Measurements from ENCODE around the gene ACTN4. TPM values are rescaled to one million over a fixed set of nuclear protein-coding genes. Genes with fewer than 3 reads are reported as not detected.
"Not testable (repeated sequence)": the region's sequence is repeated elsewhere in the genome, so short reads cannot be mapped to it uniquely, and the experiment has no call there.

ACTN4 gene
- total RNA-seq, 4 donors from 2014 or later = 191 to 479 (median 365) TPM

GRCh38 chr19:38629568-38629967 is 17.9 kb upstream of the ACTN4 start:
- no peak for DNase-seq
- WGBS, 2 donors = 96 to 100% methylated on average over 6 of the region's 6 CpGs
- Histone ChIP-seq H3K4me1 (no peaks in the 10 kb centered on the region), H3K9me3 (no peaks in the 10 kb centered on the region), H3K27ac (no peak overlapping the region), H3K27me3 (no peaks in the 10 kb centered on the region), H3K36me3 (peaks cover 49 to 55% of the 10 kb centered on the region in 2 donors), H3K4me3 (replicated peaks in 1 of 3) (no peak overlapping the region)
- intact Hi-C loops (cut with DNase I) = no loop called here
- TF ChIP-seq CTCF (IDR thresholded peaks at IDR 0.05) (no peak), POLR2A (IDR thresholded peaks at IDR 0.05) (no peak)

GRCh38 chr19:38631301-38631700 is 16.1 kb upstream of the ACTN4 start:
- WGBS, 2 donors = 71 to 74% methylated on average over 11 of the region's 11 CpGs
- H3K27me3 ChIP-seq; H3K4me3 ChIP-seq (replicated peaks in 1 of 3); H3K4me1 ChIP-seq; H3K27ac ChIP-seq; DNase-seq; H3K9me3 ChIP-seq: not testable (repeated sequence)
- peaks cover 42 to 46% of the 10 kb centered on the region in 2 donors for H3K36me3 ChIP-seq
- intact Hi-C loops (cut with DNase I) = loop anchor here (10.0 kb wide), 2 partner anchors 86 to 294 kb away; no protein-coding TSS in a partner anchor

GRCh38 chr19:38631811-38632475 is 15.5 kb upstream of the ACTN4 start:
- peaks cover 35 to 40% of the 10 kb centered on the region in 2 donors for H3K36me3 ChIP-seq
- H3K9me3 ChIP-seq; H3K4me3 ChIP-seq (replicated peaks in 1 of 3); H3K4me1 ChIP-seq; H3K27ac ChIP-seq; DNase-seq; H3K27me3 ChIP-seq: not testable (repeated sequence)
- 76 to 78% methylated on average over 7 of the region's 7 CpGs for WGBS, 2 donors
- intact Hi-C loops (cut with DNase I) = loop anchor here (10.0 kb wide), 2 partner anchors 87 to 293 kb away; no protein-coding TSS in a partner anchor

GRCh38 chr19:38632476-38633213 is 14.8 kb upstream of the ACTN4 start:
- H3K27ac ChIP-seq = no peak overlapping the region
- H3K36me3 ChIP-seq = peaks cover 28 to 35% of the 10 kb centered on the region in 2 donors
- intact Hi-C loops (cut with DNase I) = loop anchor here (10.0 kb wide), 2 partner anchors 88 to 292 kb away; no protein-coding TSS in a partner anchor

GRCh38 chr19:38634757-38635482 is 12.5 kb upstream of the ACTN4 start:
- peak overlapping the region in 1 of 3 donors; percentile 21 for H3K27ac ChIP-seq
- peaks cover 0 to 10% of the 10 kb centered on the region in 2 donors for H3K4me1 ChIP-seq
- H3K27me3 ChIP-seq = no peaks in the 10 kb centered on the region
- TF ChIP-seq CTCF (IDR thresholded peaks at IDR 0.05) = peak; percentile 75 to 95 (median 90)
- TF ChIP-seq POLR2A (IDR thresholded peaks at IDR 0.05) = no peak
- H3K36me3 ChIP-seq = peaks cover 12 to 22% of the 10 kb centered on the region in 2 donors
- peak; percentile 63 to 73 for DNase-seq
- intact Hi-C loops (cut with DNase I) = loop anchor here (2.0 to 10.0 kb wide), 3 partner anchors 90 to 290 kb away; partner anchors contain the start of gene FAM98C
- WGBS, 2 donors = 65 to 73% methylated on average over 15 to 17 of the region's 17 CpGs
- H3K9me3 ChIP-seq = no peaks in the 10 kb centered on the region
- H3K4me3 ChIP-seq (replicated peaks in 1 of 3) = no peak overlapping the region

More at GRCh38 chr19:38632476-38633213, 14.8 kb upstream of the ACTN4 start:
- TF ChIP-seq CTCF (IDR thresholded peaks at IDR 0.05) = no peak
- TF ChIP-seq POLR2A (IDR thresholded peaks at IDR 0.05) = no peak
- no peaks in the 10 kb centered on the region for H3K9me3 ChIP-seq
- WGBS, 2 donors = 91 to 95% methylated on average over 16 of the region's 16 CpGs
- no peak for DNase-seq
- peaks cover 0 to 10% of the 10 kb centered on the region in 2 donors for H3K4me1 ChIP-seq
- H3K4me3 ChIP-seq (replicated peaks in 1 of 3) = no peak overlapping the region
- H3K27me3 ChIP-seq = no peaks in the 10 kb centered on the region
